Hepatocyte (in vitro differentiated cells): ENCODE measurements around the gene GNB3. TPM values are rescaled to one million over a fixed set of nuclear protein-coding genes. Genes with fewer than 3 reads are reported as not detected.
A peak's percentile ranks its signal among the peaks of the same experiment; 100 is the strongest.
"Not testable (repeated sequence)": the region's sequence is repeated elsewhere in the genome, so short reads cannot be mapped to it uniquely, and the experiment has no call there.

Experiments
- DNase-seq: peaks from one replicate; pipeline ENCODE4 v3.0.0-alpha.2; 2016; ENCODE audit warnings: low spot score
- H2AFZ ChIP-seq: fragments of 200-600 bp; sonication (generic); 2 replicates; pipeline ENCODE4 v1.6.0; 2016; ENCODE audit warnings: antibody characterized with exemption, mild to moderate bottlenecking
- H3K27ac ChIP-seq: fragments of 200-600 bp; sonication (generic); 2 replicates; pipeline ENCODE4 v1.5.1; 2016; ENCODE audit warnings: mild to moderate bottlenecking
- H3K27me3 ChIP-seq: fragments of 200-600 bp; sonication (generic); 2 replicates; pipeline ENCODE4 v1.6.1; 2016
- H3K36me3 ChIP-seq: fragments of 200-600 bp; sonication (generic); replicated peaks from 2 replicates; pipeline ENCODE4 v1.5.1; 2016; ENCODE audit warnings: low read depth; ENCODE audit not compliant: insufficient read depth
- H3K4me1 ChIP-seq: fragments of 200-600 bp; sonication (generic); 2 replicates; pipeline ENCODE4 v1.5.1; 2016; ENCODE audit warnings: mild to moderate bottlenecking, moderate library complexity; ENCODE audit not compliant: insufficient read depth
- H3K4me2 ChIP-seq: fragments of 200-600 bp; sonication (generic); 2 replicates; pipeline ENCODE4 v1.6.0; 2016
- H3K4me3 ChIP-seq: fragments of 200-600 bp; sonication (generic); 2 replicates; pipeline ENCODE4 v1.5.1; 2016; ENCODE audit warnings: mild to moderate bottlenecking
- H3K79me2 ChIP-seq: fragments of 200-600 bp; sonication (generic); 2 replicates; pipeline ENCODE4 v1.6.0; 2017; ENCODE audit warnings: mild to moderate bottlenecking
- H3K9me2 ChIP-seq: fragments of 200-600 bp; sonication (generic); replicated peaks from 2 replicates; pipeline ENCODE4 v1.6.0; 2017; ENCODE audit warnings: mild to moderate bottlenecking; ENCODE audit not compliant: insufficient read depth
- H3K9me3 ChIP-seq: fragments of 200-600 bp; sonication (generic); 2 replicates; pipeline ENCODE4 v1.5.1; 2016; ENCODE audit warnings: low read depth, mild to moderate bottlenecking
- H4K20me1 ChIP-seq: fragments of 200-600 bp; sonication (generic); 2 replicates; pipeline ENCODE4 v1.6.0; 2016; ENCODE audit warnings: mild to moderate bottlenecking; ENCODE audit not compliant: insufficient read depth, poor library complexity, severe bottlenecking
- CTCF ChIP-seq: fragments of 200-600 bp; sonication (generic); IDR thresholded peaks from 2 replicates; pipeline ENCODE4 v1.5.1; 2016; ENCODE audit warnings: antibody characterized with exemption, mild to moderate bottlenecking; ENCODE audit not compliant: poor library complexity
- EZH2 ChIP-seq: fragments of 200-600 bp; sonication (generic); IDR thresholded peaks from 2 replicates; pipeline ENCODE4 v1.6.1; 2016; ENCODE audit warnings: antibody characterized with exemption, mild to moderate bottlenecking, borderline replicate concordance
- EZH2phosphoT487 ChIP-seq: fragments of 200-600 bp; sonication (generic); IDR thresholded peaks from one replicate; pipeline ENCODE4 v1.6.1; 2018; ENCODE audit warnings: antibody characterized with exemption, mild to moderate bottlenecking, low read depth, moderate library complexity; ENCODE audit not compliant: unreplicated experiment, severe bottlenecking
- WGBS: methylation state at CpG from one replicate; pipeline ENCODE4 v1.1.6; 2016; ENCODE audit warnings: low lambda C conversion rate; ENCODE audit errors: missing lambda C conversion rate; 5-methylcytosine and 5-hydroxymethylcytosine counted together
- polyA plus RNA-seq: library from polyadenylated mRNA; unstranded; fragments of >200 nt; fragmentation: Nextera tagmentation; extraction: Ambion mirVana; gene quantifications from 2 replicates; pipeline ENCODE4 v1.2.1, GENCODE V29; 2016
- total RNA-seq: library from RNA; depleted of rRNA; stranded (reverse); fragments of >200 nt; gene quantifications from 2 replicates; pipeline ENCODE4 v1.2.3, GENCODE V29; 2014

Gene GNB3
- total and polyA plus RNA-seq, 2 experiments from 2014 or later, result 2.6 to 10.2 TPM

- Histone ChIP-seq H4K20me1 (peaks cover 21% of the 10 kb centered on the region), H3K36me3 (no peaks in the 10 kb centered on the region)
These were observed 27.7 kb downstream of the GNB3 start for GRCh38 chr12:6868211-6869048.

GRCh38 chr12:6869049-6870021 lies 28.6 kb downstream of the GNB3 start:
- H3K27me3 ChIP-seq, result no peaks in the 10 kb centered on the region
- peak overlapping the region; percentile 97 for H3K27ac ChIP-seq
- peaks cover 40% of the 10 kb centered on the region for H3K79me2 ChIP-seq
- H3K9me3 ChIP-seq, result no peaks in the 10 kb centered on the region
- no peaks in the 10 kb centered on the region for H3K36me3 ChIP-seq
- WGBS, result 36% methylated on average over 12 of the region's 12 CpGs
- no peaks in the 10 kb centered on the region for H3K9me2 ChIP-seq
- no peak overlapping the region for H2AFZ ChIP-seq
- peaks cover 21% of the 10 kb centered on the region for H4K20me1 ChIP-seq
- H3K4me2 ChIP-seq, result peak overlapping the region; percentile 84
- H3K4me3 ChIP-seq, result peak overlapping the region; percentile 94
- H3K4me1 ChIP-seq, result peaks cover 28% of the 10 kb centered on the region
- TF ChIP-seq CTCF (peak; percentile 82), EZH2phosphoT487 (no peak), EZH2 (no peak)
- peak; percentile 93 for DNase-seq

More at GRCh38 chr12:6868211-6869048, 27.7 kb downstream of the GNB3 start:
- H3K27me3 ChIP-seq, result no peaks in the 10 kb centered on the region
- DNase-seq, result no peak
- peak overlapping the region; percentile 97 for H3K27ac ChIP-seq
- H3K4me3 ChIP-seq, result peak overlapping the region; percentile 94
- 7% methylated on average over 22 of the region's 22 CpGs for WGBS
- H3K79me2 ChIP-seq, result peaks cover 36% of the 10 kb centered on the region
- H3K9me3 ChIP-seq, result no peaks in the 10 kb centered on the region
- TF ChIP-seq EZH2, result no peak
- no peak for TF ChIP-seq CTCF
- TF ChIP-seq EZH2phosphoT487, result no peak
- H3K4me2 ChIP-seq, result peak overlapping the region; percentile 84
- H3K4me1 ChIP-seq, result peaks cover 23% of the 10 kb centered on the region
- H3K9me2 ChIP-seq, result no peaks in the 10 kb centered on the region
- peak overlapping the region; percentile 11 for H2AFZ ChIP-seq

GRCh38 chr12:6870304-6870703 lies 29.6 kb downstream of the GNB3 start:
- not testable (repeated sequence) for H3K27me3 ChIP-seq, H3K27ac ChIP-seq, H2AFZ ChIP-seq, H3K4me2 ChIP-seq, H3K36me3 ChIP-seq, H3K9me3 ChIP-seq, H3K9me2 ChIP-seq, DNase-seq, H3K4me3 ChIP-seq
- Histone ChIP-seq H3K4me1 (peaks cover 29% of the 10 kb centered on the region), H4K20me1 (peaks cover 21% of the 10 kb centered on the region), H3K79me2 (peaks cover 44% of the 10 kb centered on the region)
- WGBS, result 93% methylated on average over 4 of the region's 4 CpGs
